Left ventricle myocardium inferior (tissue), 1 donor: ENCODE measurements around the gene PPEF2. TPM values are rescaled to one million over a fixed set of nuclear protein-coding genes. Genes with fewer than 3 reads are reported as not detected.

Experiments used
- DNase-seq: peaks from one replicate; pipeline ENCODE4 v3.0.0-alpha.2; 2020
- H3K27ac ChIP-seq: fragments of 200-600 bp; replicated peaks from 2 replicates; pipeline ENCODE4 v1.8.0; 2021
- H3K27me3 ChIP-seq: fragments of 200-600 bp; 2 replicates; pipeline ENCODE4 v1.8.0; 2021; ENCODE audit warnings: low read depth
- H3K36me3 ChIP-seq: fragments of 200-600 bp; 2 replicates; pipeline ENCODE4 v1.8.0; 2021
- H3K4me1 ChIP-seq: fragments of 200-600 bp; 2 replicates; pipeline ENCODE4 v1.8.0; 2021
- H3K4me3 ChIP-seq: fragments of 200-600 bp; 2 replicates; pipeline ENCODE4 v1.8.0; 2021; ENCODE audit warnings: mild to moderate bottlenecking, moderate library complexity
- H3K9me3 ChIP-seq: fragments of 200-600 bp; replicated peaks from 2 replicates; pipeline ENCODE4 v1.8.0; 2021
- intact Hi-C: fragments of 100-400 bp; cut with micrococcal nuclease; formaldehyde crosslinking; loops from one replicate; pipeline ENCODE4 v1.11.0; 2022
- total RNA-seq: library from RNA; stranded (reverse); fragmentation: NEBNext Ultra II Directional; extraction: Animal tissue kit (Norgen Biotek cat#: 25700); gene quantifications from one replicate; pipeline ENCODE4 v1.2.1, GENCODE V29; 2021
- TF ChIP-seq, protein P1 (sequence below): fragments of 200-600 bp; IDR thresholded peaks from 2 replicates; pipeline ENCODE4 v1.8.0; 2021; ENCODE audit warnings: antibody characterized with exemption, mild to moderate bottlenecking, borderline replicate concordance
- donor health status: DM: no; HTN: yes; CAD: no; lungs with severe emphysema.

PPEF2 gene
- total RNA-seq, 1 donor from 2014 or later: not detected

DNA sequence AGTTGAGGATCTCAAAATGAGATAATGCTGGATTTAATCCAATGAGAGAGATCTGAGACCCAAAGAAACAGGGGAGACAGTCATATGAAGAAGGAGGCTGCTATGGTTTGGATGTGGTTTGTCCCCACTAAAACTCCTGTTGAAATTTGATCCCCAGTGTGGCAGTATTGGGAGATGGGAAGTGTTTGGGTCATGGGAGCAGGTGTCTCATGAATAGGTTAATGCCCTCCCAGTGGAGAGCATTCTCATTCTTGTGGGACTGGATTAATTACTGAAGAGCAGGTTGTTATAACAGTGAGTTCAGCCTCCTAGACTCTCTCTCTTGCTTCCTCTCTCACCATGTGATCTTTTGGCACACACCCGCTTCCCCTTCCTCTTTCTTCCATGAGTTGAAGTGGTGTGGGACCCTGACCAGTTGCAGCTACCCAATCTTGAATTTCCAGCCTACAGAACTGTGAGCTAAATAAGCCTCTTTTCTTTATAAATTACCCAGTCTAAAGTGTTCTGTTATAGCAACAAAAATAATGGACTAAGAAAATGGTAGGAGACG is 70.3 kb downstream of the PPEF2 start:
- Histone ChIP-seq H3K36me3 (no peaks in the 10 kb centered on the region), H3K4me3 (no peak overlapping the region), H3K4me1 (peaks cover 3% of the 10 kb centered on the region), H3K27ac (no peak overlapping the region), H3K27me3 (no peaks in the 10 kb centered on the region), H3K9me3 (peaks cover 8% of the 10 kb centered on the region)
- DNase-seq: no peak
- TF ChIP-seq, protein P1, sequence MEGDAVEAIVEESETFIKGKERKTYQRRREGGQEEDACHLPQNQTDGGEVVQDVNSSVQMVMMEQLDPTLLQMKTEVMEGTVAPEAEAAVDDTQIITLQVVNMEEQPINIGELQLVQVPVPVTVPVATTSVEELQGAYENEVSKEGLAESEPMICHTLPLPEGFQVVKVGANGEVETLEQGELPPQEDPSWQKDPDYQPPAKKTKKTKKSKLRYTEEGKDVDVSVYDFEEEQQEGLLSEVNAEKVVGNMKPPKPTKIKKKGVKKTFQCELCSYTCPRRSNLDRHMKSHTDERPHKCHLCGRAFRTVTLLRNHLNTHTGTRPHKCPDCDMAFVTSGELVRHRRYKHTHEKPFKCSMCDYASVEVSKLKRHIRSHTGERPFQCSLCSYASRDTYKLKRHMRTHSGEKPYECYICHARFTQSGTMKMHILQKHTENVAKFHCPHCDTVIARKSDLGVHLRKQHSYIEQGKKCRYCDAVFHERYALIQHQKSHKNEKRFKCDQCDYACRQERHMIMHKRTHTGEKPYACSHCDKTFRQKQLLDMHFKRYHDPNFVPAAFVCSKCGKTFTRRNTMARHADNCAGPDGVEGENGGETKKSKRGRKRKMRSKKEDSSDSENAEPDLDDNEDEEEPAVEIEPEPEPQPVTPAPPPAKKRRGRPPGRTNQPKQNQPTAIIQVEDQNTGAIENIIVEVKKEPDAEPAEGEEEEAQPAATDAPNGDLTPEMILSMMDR: no peak
- intact Hi-C loops: no loop called here

DNA sequence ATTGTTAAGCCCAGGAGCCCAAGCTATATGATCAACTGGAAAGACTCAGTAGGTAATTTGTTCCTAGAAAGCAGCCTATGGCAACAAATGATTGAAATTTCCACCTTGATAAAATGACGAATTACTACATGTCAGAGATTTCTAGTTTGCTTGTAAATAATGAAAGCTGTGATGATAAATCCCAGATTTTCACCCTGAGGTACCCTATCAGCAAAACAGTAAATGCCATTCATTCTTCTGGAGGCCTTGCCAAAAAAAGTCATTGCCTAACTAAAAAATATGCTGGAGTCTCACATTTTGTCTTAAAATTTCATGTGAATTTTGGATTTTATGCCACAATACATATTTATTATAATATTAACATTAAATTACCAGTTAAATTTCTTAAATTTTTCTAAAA is 71.3 kb downstream of the PPEF2 start:
- Histone ChIP-seq H3K36me3 (no peaks in the 10 kb centered on the region), H3K27me3 (no peaks in the 10 kb centered on the region), H3K9me3 (peaks cover 8% of the 10 kb centered on the region), H3K4me1 (peaks cover 3% of the 10 kb centered on the region), H3K27ac (no peak overlapping the region), H3K4me3 (no peak overlapping the region)
- intact Hi-C loops: no loop called here
- DNase-seq: no peak
- TF ChIP-seq, protein P1: no peak

DNA sequence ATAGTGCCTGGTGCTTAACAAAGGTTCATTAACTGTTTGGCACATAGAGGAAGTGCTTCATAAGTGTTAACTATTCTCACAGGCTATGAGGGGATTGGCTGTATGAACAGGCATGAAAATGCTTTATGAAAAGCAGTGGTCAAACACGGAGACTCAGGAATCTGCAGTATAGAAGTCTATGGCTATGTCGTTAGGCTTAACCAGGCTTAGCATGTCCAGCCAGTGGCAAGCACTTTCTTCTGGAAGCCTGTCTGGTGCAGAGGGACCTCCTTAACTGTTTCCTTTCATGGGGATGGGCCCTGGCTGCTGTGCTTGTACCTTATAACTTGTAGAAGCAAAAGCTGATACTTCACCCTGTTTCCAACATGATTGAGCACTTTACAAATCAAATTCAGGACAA is 78.4 kb downstream of the PPEF2 start:
- TF ChIP-seq, protein P1: no peak
- intact Hi-C loops: no loop called here

DNA sequence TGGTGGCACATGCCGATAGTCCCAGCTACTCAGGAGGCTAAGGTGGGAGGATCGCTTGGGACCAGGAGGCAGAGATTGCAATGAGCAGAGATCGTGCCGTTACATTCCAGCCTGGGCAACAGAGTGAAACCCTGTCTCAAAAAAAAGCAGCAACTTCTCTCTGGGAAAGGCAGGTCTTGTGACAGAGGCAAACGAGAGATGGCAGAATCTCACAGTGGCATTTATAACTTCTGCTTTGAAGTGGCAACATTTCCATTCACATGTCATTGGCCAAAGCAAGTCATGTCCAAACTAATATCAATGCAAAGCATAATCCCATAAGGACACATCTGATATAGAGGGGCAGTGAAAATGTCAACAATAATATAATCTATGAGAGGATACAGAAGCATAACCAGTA is 79.8 kb downstream of the PPEF2 start:
- Histone ChIP-seq H3K4me1 (peaks cover 6% of the 10 kb centered on the region), H3K27ac (no peak overlapping the region), H3K36me3 (no peaks in the 10 kb centered on the region), H3K27me3 (no peaks in the 10 kb centered on the region), H3K9me3 (no peaks in the 10 kb centered on the region), H3K4me3 (no peak overlapping the region)
- DNase-seq: no peak
- TF ChIP-seq, protein P1: no peak
- intact Hi-C loops: no loop called here

More for the DNA sequence above, 78.4 kb downstream of the PPEF2 start:
- H3K4me3 ChIP-seq: no peak overlapping the region
- no peaks in the 10 kb centered on the region for H3K27me3 ChIP-seq
- peaks cover 6% of the 10 kb centered on the region for H3K4me1 ChIP-seq
- no peaks in the 10 kb centered on the region for H3K36me3 ChIP-seq
- DNase-seq: no peak
- H3K27ac ChIP-seq: no peak overlapping the region
- H3K9me3 ChIP-seq: no peaks in the 10 kb centered on the region

DNA sequence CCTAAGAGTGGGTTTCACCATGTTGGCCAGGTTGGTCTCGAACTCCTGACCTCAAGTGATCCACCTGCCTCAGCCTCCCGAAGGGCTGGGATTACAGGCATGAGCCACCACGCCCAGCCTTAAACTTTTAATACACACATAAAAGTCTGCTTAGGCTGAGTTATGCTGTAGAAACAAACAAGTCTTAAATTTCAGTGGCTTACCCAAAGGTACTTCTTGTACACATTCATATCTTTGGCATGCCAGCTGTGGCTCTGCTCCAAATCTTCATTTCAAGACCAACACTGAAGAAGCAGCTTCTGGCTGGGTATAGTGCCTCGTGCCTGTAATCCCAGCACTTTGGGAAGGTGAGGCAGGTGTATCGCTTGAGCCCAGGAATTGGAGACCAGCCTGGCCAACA is 80.3 kb downstream of the PPEF2 start:
- Histone ChIP-seq H3K27ac (no peak overlapping the region), H3K36me3 (no peaks in the 10 kb centered on the region), H3K4me1 (peaks cover 6% of the 10 kb centered on the region), H3K4me3 (no peak overlapping the region), H3K27me3 (no peaks in the 10 kb centered on the region), H3K9me3 (no peaks in the 10 kb centered on the region)
- no peak for DNase-seq
- intact Hi-C loops: no loop called here
- TF ChIP-seq, protein P1: no peak
